NCI-H1105 (cell line): ENCODE results near the gene FMN2.

Experiments used
- DNase-seq: peaks from one replicate; lab custom pipeline; 2025; lab: John Stamatoyannopoulos, UW

Gene FMN2

DNA sequence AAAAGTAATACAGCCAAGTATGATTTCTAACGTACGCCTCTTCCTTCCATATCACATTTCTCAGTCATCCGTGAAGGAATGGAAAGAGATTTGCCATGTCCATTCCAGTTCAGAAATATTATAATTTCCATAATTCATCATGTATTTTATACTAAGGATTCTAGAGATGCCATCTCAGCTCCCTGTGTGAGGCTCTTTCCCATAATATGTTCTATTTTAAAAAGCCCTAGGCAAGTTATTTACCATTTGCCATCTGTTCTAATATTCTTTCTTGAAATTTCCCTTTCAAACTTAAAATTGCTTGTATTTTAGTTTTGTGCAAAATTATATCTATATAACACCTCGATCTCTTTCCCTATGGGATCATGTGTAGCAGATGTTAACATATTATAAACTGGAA lies 106.7 kb downstream of the FMN2 start:
- no peak for DNase-seq

- no peak for DNase-seq
Measured at GRCh38 chr1:240199758-240200645, 108.3 kb downstream of the FMN2 start.

DNA sequence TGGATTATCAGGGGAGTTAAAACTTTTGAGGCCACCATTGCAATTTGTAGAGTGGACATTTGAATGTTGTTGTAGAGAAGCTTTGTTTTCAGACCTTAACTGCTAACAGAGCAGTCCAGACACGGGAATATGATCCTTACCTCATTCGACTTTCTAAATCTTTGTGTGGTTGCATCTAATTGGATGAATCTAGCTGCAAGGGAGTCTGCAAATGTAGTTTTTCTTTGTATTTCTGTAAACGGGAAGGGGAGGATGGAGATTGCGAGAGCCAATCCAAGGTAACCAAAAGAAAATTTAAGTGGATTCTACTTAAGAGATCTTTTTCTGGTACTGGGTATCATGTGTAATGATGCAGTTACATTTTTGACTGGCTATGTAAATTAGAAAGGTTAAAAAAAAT lies 110.2 kb downstream of the FMN2 start:
- DNase-seq = no peak

DNA sequence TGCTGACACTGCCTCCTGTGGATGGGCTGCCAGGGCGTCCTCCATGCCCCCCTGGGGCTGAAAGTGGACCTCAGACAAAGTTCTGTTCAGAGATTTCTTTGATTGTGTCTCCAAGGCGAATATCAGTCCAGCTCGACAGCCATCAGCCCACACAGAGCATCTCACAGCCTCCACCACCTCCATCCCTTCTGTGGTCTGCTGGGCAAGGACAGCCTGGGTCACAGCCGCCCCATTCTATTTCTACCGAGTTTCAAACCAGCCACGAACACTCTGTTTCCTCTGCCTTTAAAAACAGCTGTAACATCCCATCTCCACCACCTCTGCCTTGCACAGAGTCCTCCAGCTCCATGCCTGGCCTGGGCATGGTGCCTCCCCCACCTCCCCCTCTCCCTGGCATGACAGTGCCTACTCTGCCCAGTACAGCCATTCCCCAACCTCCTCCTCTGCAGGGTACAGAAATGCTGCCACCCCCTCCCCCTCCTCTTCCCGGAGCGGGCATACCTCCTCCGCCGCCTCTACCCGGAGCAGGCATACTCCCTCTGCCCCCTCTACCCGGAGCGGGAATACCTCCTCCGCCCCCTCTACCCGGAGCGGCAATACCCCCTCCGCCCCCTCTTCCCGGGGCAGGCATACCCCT lies 115.5 kb downstream of the FMN2 start:
- no peak for DNase-seq

DNA sequence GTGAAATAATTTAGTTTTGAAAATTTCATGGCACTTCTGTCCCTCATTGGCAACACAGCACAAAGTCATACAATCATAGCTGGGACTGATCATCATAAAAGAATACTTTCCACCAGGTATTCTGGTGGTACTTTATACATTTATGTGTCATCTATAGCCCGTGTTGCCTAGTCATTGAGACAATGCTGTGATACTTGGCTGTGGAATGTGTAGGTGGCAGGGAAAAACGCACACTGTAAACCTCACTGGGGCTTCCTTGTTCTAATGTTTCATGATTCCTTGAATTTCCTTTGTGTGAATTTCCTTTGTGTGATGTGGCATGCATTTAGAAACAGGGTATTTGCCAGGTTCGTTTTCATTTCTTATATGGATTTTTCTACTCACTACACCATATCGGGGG lies 118.3 kb downstream of the FMN2 start:
- DNase-seq = no peak

DNA sequence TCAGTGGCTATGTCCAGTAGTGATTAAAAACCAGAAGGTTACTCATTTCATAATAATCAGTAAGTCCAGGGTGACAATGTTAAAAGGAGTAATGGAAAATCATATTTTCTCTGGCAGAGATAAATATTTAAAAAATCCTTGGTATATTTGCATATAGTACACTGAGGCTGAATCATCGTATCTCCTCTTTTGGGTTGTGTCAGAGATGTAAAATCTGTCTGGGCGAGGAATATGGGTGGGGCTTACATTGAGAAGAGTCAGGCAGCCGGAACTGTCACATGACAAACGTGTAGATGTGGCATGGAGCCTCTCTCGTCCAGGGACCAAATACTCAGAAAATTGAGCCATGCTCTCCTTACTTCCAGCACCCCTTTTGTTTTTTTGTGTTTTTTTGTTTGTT lies 120.9 kb downstream of the FMN2 start:
- no peak for DNase-seq

- no peak for DNase-seq
Measured at GRCh38 chr1:240217403-240217802, 125.7 kb downstream of the FMN2 start.

GRCh38 chr1:240219104-240219503 lies 127.4 kb downstream of the FMN2 start:
- DNase-seq = no peak

- no peak for DNase-seq
Measured at GRCh38 chr1:240226102-240226501, 134.4 kb downstream of the FMN2 start.

GRCh38 chr1:240230816-240231215 lies 139.1 kb downstream of the FMN2 start:
- no peak for DNase-seq

GRCh38 chr1:240232530-240232929 lies 140.8 kb downstream of the FMN2 start:
- DNase-seq = no peak

DNA sequence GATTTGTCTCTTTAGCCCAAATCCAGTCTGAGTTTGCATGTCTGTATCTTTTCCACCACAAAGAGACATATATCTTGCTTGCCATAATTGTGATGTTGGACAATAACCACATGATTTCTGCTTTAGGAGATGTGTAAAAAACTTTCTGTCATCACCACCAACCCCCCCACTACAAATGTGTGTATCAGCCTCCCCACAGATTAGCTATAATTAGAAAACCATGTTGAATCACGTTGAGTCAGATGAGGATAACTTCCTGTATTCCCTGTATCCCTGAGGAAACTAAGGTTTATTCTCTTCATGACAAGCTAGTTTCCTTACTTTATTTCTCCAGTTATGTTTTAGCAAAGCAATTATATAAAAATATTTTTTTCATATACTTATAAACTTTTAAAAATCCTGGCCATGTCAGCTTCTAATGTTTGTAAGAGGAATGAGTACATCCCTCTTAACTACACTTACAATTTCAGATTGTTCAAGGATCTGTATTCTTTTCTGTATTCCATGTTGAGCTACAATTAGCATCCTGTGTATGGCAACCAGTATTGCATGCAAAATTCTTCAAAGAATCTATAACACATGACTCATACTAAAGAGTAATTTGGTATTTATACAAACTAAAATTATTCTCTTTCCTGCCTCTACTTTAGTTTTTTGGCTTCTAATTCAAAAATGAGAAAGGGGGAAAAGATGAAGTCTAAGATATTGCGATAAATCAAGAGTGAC lies 143.0 kb downstream of the FMN2 start:
- no peak for DNase-seq

GRCh38 chr1:240235521-240236288 lies 144.0 kb downstream of the FMN2 start:
- DNase-seq = no peak

DNA sequence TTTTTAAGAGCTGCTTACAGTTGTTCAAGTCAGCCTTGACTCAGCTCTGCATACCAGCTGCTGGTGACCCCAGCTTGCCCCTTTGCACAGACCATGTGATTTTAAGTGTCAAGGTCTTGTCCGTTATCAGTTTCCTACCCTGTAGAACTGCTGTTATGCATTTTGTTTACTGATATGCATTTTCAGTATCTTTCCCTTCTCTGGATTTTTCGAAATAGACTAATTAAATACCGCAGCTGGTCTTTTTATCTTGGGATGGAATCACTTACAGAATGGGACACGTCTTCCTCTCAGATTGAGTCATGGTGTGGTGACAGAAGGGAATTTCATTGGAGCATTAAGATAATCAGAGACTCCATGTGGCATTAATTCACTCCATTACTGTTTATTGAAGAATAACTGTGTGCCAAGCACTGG lies 145.6 kb downstream of the FMN2 start:
- no peak for DNase-seq

- no peak for DNase-seq
Measured at GRCh38 chr1:240239309-240239708, 147.6 kb downstream of the FMN2 start.

- no peak for DNase-seq
Measured at GRCh38 chr1:240241278-240241677, 149.6 kb downstream of the FMN2 start.

DNA sequence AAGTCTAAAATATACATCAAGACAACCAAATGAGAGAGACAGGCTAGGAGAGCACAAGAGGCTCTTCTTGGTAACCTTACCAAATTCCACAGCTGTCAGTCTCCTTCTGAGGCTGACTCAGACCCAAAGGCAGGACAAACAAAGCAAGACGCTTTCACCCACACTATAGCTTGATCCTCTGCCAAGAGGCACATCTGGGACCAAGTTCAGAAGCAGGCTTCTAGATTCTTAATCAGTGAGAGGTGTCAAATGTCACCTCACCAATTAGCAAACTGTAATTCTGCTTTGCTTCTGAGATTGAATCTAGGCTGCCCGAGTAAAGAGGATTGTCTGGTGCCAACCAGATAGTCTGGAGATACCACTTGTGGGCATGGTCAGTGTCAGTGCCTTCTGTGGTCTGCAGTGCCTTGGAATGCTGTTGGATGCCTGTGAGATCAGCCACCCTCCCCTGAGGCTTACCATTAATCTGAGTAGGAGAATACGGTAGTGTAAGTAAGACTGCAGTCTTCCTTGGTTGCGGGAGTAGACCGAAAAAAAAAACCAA lies 151.0 kb downstream of the FMN2 start:
- DNase-seq = no peak

DNA sequence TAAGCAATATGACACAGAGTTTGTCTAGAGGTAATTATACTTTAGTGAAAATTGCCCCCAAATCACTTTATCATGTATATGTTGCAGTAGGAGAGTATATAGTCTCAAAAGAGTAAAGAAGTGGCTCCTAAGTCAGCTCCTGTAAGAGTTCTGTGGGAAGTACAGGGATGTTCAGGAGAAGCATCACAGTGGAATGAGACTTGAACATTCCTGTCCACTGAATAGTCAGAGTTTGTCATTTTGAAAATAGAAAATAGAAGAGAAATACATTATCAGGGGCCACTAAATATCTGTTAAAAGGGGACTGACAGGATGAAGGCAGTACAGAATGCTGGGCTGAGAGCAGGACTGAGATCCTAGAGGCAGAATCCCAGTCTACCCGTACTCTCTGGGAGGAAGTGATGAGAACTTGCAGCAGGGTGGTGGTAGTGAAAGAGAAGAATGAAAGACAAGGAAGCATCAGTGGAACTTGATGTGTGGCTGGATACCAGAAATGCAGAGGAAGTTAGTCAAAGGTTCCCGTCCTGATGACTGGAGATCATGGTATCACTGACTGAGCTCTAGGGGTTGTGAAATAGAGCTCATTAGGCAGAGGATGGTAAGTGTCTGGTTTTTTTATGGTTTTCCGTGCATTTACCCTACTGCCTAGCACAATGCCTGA lies 153.4 kb downstream of the FMN2 start:
- no peak for DNase-seq

GRCh38 chr1:240245629-240246020 lies 153.9 kb downstream of the FMN2 start:
- DNase-seq = no peak

DNA sequence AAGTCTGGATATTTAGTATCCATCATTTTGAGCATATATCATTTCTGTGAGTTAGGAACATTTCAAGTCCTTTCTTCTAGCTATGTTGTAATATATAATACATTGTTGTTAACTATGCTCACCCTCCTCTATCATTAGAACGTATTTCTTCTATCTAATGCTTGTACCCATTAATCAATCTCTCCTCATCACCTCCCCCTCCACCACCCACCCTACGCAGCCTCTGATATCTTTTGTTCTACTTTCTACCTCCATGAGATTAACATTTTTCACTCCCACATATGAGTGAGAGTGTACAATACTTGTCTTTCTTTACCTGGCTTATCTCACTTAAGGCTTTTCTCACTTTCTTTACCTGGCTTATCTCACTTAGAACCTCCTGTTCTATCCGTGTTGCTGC lies 156.2 kb downstream of the FMN2 start:
- no peak for DNase-seq

DNA sequence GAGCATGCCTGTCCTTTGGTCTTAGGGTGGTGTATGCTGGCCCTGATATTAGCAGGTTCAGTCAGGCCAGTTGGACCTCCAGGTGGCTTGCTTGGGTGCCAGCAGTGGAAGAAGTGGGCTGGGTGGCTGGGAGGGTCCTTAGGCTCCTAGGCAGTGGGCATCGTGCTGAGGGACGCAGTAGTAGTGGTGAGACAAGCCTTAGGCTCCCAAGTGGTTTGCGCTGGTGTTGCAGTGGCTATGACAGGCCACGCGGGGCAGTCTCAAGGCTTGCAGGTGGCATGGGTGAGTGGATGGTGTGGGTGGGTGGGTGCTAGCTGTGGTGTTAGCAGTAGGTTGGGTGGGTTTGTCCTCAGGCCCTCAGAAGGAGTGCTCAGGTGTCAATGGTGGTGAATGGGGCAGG lies 162.3 kb downstream of the FMN2 start:
- no peak for DNase-seq
